ENCODE measurements around the gene FANCC. TPM values are rescaled to one million over a fixed set of nuclear protein-coding genes. Genes with fewer than 3 reads are reported as not detected.

FANCC gene
- total RNA-seq, 1 experiment from 2014 or later = 25.3 TPM

DNA sequence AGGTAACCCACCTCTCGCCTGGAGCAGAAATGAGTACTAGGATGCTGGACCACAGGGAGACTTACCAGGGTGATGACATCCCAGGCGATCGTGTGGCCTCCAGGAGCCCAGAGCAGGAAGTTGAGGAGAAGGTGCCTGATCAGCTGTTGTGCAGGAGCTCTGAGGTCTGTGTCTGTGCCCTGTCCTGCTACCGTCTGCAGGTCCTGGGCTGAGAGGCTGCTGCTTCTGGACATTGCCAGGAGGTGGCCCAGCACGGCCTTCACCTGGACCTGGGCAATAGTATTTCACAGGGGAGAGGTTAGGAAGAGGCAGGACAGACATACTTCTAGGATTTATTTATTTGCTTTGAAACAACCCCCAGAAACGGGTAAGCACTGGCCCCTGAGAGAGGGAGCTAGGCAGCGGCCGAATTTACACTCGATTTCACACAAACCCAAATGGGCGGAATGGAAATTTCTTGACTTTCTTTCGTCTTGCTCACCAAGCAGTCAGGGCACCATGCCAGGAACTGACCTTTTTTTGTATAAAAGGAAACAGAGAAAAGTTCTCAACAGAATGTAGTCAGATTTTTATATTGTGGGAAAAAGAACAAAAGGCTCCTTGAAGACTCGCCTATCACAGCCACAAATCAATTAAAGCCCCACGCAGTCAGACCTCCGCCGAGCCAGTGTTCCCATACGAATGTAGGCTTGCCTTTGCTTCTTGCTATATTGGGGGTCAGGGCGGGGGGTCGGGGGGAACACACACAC, 210.3 kb downstream of the FANCC start:
- no peaks in the 10 kb centered on the region for H3K4me1 ChIP-seq (ENCODE audit: insufficient read depth, low read length, poor library complexity, severe bottlenecking)
- DNase-seq (ENCODE audit: low spot score) = no peak
- BruUV-seq (replicated peaks) = no TSS peak
- H3K27ac ChIP-seq (ENCODE audit: low read depth, low read length, poor library complexity, severe bottlenecking) = no peak overlapping the region
- H3K9me3 ChIP-seq (ENCODE audit: low read depth, low read length, poor library complexity, severe bottlenecking) = no peaks in the 10 kb centered on the region
- intact Hi-C loops (cut with micrococcal nuclease; ENCODE audit: unreplicated experiment) = no loop called here
- peaks cover 10% of the 10 kb centered on the region for H3K36me3 ChIP-seq (ENCODE audit: insufficient read depth, low read length, poor library complexity, severe bottlenecking)
- POLR2A ChIA-PET (ENCODE audit: low non-redundant PET) = no interaction called here
- H3K4me3 ChIP-seq (ENCODE audit: low read depth, low read length, poor library complexity, severe bottlenecking) = no peak overlapping the region
- CTCF ChIA-PET = no interaction called here
- H3K27me3 ChIP-seq (replicated peaks; ENCODE audit: insufficient read depth, low read depth, low read length, poor library complexity) = no peaks in the 10 kb centered on the region
- no peak for TF ChIP-seq CTCF (conservative IDR thresholded peaks at IDR 0.05; ENCODE audit: low read depth, low read length)
- no peak for TF ChIP-seq EZH2 (IDR thresholded peaks at IDR 0.05; ENCODE audit: borderline replicate concordance, low read depth, low read length, poor library complexity, severe bottlenecking)

- Histone ChIP-seq H3K27ac (ENCODE audit: low read depth, low read length, poor library complexity, severe bottlenecking) (no peak overlapping the region), H3K36me3 (ENCODE audit: insufficient read depth, low read length, poor library complexity, severe bottlenecking) (peaks cover 10% of the 10 kb centered on the region), H3K4me1 (ENCODE audit: insufficient read depth, low read length, poor library complexity, severe bottlenecking) (no peaks in the 10 kb centered on the region), H3K27me3 (replicated peaks; ENCODE audit: insufficient read depth, low read depth, low read length, poor library complexity) (no peaks in the 10 kb centered on the region), H3K4me3 (ENCODE audit: low read depth, low read length, poor library complexity, severe bottlenecking) (no peak overlapping the region), H3K9me3 (ENCODE audit: low read depth, low read length, poor library complexity, severe bottlenecking) (no peaks in the 10 kb centered on the region)
- no TSS peak for BruUV-seq (replicated peaks)
- CTCF ChIA-PET = no interaction called here
- DNase-seq (ENCODE audit: low spot score) = no peak
- intact Hi-C loops (cut with micrococcal nuclease; ENCODE audit: unreplicated experiment) = no loop called here
- POLR2A ChIA-PET (ENCODE audit: low non-redundant PET) = no interaction called here
- TF ChIP-seq EZH2 (IDR thresholded peaks at IDR 0.05; ENCODE audit: borderline replicate concordance, low read depth, low read length, poor library complexity, severe bottlenecking) = no peak
- TF ChIP-seq CTCF (conservative IDR thresholded peaks at IDR 0.05; ENCODE audit: low read depth, low read length) = no peak
Observed at GRCh38 chr9:95105519-95106287, 211.8 kb downstream of the FANCC start.

- no TSS peak for BruUV-seq (replicated peaks)
- Histone ChIP-seq H3K27me3 (replicated peaks; ENCODE audit: insufficient read depth, low read depth, low read length, poor library complexity) (no peaks in the 10 kb centered on the region), H3K36me3 (ENCODE audit: insufficient read depth, low read length, poor library complexity, severe bottlenecking) (peaks cover 13% of the 10 kb centered on the region), H3K27ac (ENCODE audit: low read depth, low read length, poor library complexity, severe bottlenecking) (no peak overlapping the region), H3K4me3 (ENCODE audit: low read depth, low read length, poor library complexity, severe bottlenecking) (no peak overlapping the region), H3K9me3 (ENCODE audit: low read depth, low read length, poor library complexity, severe bottlenecking) (no peaks in the 10 kb centered on the region), H3K4me1 (ENCODE audit: insufficient read depth, low read length, poor library complexity, severe bottlenecking) (no peaks in the 10 kb centered on the region)
- ChIA-PET CTCF (no interaction called here), POLR2A (ENCODE audit: low non-redundant PET) (no interaction called here)
- no peak for TF ChIP-seq EZH2 (IDR thresholded peaks at IDR 0.05; ENCODE audit: borderline replicate concordance, low read depth, low read length, poor library complexity, severe bottlenecking)
- TF ChIP-seq CTCF (conservative IDR thresholded peaks at IDR 0.05; ENCODE audit: low read depth, low read length) = no peak
- DNase-seq (ENCODE audit: low spot score) = no peak
- intact Hi-C loops (cut with micrococcal nuclease; ENCODE audit: unreplicated experiment) = no loop called here
Observed at GRCh38 chr9:95104980-95105379, 212.5 kb downstream of the FANCC start.
